GM23338 (cell line): ENCODE measurements around the gene GPD2. TPM values are rescaled to one million over a fixed set of nuclear protein-coding genes. Genes with fewer than 3 reads are reported as not detected.

Experiments
- ATAC-seq: fragments of 200-7000 bp; cut with Tn5 transposase; 3 replicates; pipeline ENCODE4 v1.9.1; 2020
- DNase-seq: peaks from one replicate; pipeline ENCODE4 v3.0.0-alpha.2; 2015; ENCODE audit warnings: low spot score
- H2AFZ ChIP-seq: fragments of 200-600 bp; sonication (generic); 2 replicates; pipeline ENCODE4 v1.8.0; 2016; ENCODE audit warnings: antibody characterized with exemption, mild to moderate bottlenecking, moderate library complexity
- H3F3A ChIP-seq: fragments of 200-600 bp; sonication (generic); replicated peaks from 2 replicates; pipeline ENCODE4 v1.8.0; 2017; ENCODE audit warnings: antibody characterized with exemption, mixed run types, low read depth
- H3K27ac ChIP-seq: fragments of 200-600 bp; sonication (generic); 2 replicates; pipeline ENCODE4 v1.6.1; 2016; ENCODE audit warnings: low read depth
- H3K27me3 ChIP-seq: fragments of 200-600 bp; sonication (generic); 2 replicates; pipeline ENCODE4 v1.8.0; 2016; ENCODE audit warnings: mild to moderate bottlenecking, mixed run types, moderate library complexity; ENCODE audit not compliant: insufficient read depth
- H3K36me3 ChIP-seq: fragments of 200-600 bp; sonication (generic); 2 replicates; pipeline ENCODE4 v1.8.0; 2016; ENCODE audit warnings: mild to moderate bottlenecking; ENCODE audit not compliant: insufficient read depth
- H3K4me1 ChIP-seq: fragments of 200-600 bp; sonication (generic); 2 replicates; pipeline ENCODE4 v1.8.0; 2016; ENCODE audit warnings: mild to moderate bottlenecking, moderate library complexity; ENCODE audit not compliant: insufficient read depth
- H3K4me2 ChIP-seq: fragments of 200-600 bp; sonication (generic); 2 replicates; pipeline ENCODE4 v1.7.1; 2017; ENCODE audit warnings: mixed run types
- H3K4me3 ChIP-seq: fragments of 200-600 bp; sonication (generic); 2 replicates; pipeline ENCODE4 v1.6.1; 2016; ENCODE audit warnings: mixed run types
- H3K79me2 ChIP-seq: fragments of 200-600 bp; sonication (generic); replicated peaks from 2 replicates; pipeline ENCODE4 v1.8.0; 2017; ENCODE audit warnings: mild to moderate bottlenecking; ENCODE audit not compliant: insufficient read depth
- H3K9me2 ChIP-seq: fragments of 200-600 bp; sonication (generic); 2 replicates; pipeline ENCODE4 v1.8.0; 2017; ENCODE audit not compliant: insufficient read depth
- H4K20me1 ChIP-seq: fragments of 200-600 bp; sonication (generic); replicated peaks from 2 replicates; pipeline ENCODE4 v1.8.0; 2017; ENCODE audit warnings: mild to moderate bottlenecking; ENCODE audit not compliant: insufficient read depth
- H3K27ac Mint-ChIP-seq: 2 replicates; pipeline ENCODE4 v1.8.0; 2020; ENCODE audit warnings: inconsistent platforms, mild to moderate bottlenecking, moderate library complexity, mixed read lengths
- H3K27me3 Mint-ChIP-seq: 3 replicates; pipeline ENCODE4 v1.8.0; 2022; ENCODE audit warnings: low read depth, mild to moderate bottlenecking, moderate library complexity, mixed read lengths, inconsistent platforms; ENCODE audit not compliant: insufficient read depth, poor library complexity
- H3K36me3 Mint-ChIP-seq: 3 replicates; pipeline ENCODE4 v1.8.0; 2021; ENCODE audit warnings: low read depth, mild to moderate bottlenecking, inconsistent platforms, moderate library complexity, mixed read lengths
- H3K4me1 Mint-ChIP-seq: 3 replicates; pipeline ENCODE4 v1.8.0; 2020; ENCODE audit warnings: mild to moderate bottlenecking, inconsistent platforms, mixed read lengths
- H3K4me3 Mint-ChIP-seq: 3 replicates; pipeline ENCODE4 v1.8.0; 2021; ENCODE audit warnings: moderate library complexity, mild to moderate bottlenecking, inconsistent platforms, mixed read lengths
- H3K9me3 Mint-ChIP-seq: 3 replicates; pipeline ENCODE4 v1.8.0; 2020; ENCODE audit warnings: moderate library complexity, mild to moderate bottlenecking, inconsistent platforms, mixed read lengths
- CREB1 ChIP-seq: fragments of 250-450 bp; sonication (Bioruptor Pico); IDR thresholded peaks from 2 replicates; pipeline ENCODE4 v1.5.0; 2020; ENCODE audit warnings: low read depth, mild to moderate bottlenecking, moderate library complexity
- CTCF ChIP-seq, 2 experiments: fragments of 200-600 bp in 1 of 2; sonication (generic) in 1 of 2; conservative IDR thresholded peaks; 2 replicates each; pipeline versions ENCODE4 v1.5.1 to v1.6.1; 2016 to 2017; ENCODE audit warnings: antibody characterized with exemption in 2 of 2, low read depth in 2 of 2, mild to moderate bottlenecking in 2 of 2, moderate library complexity in 1 of 2
- EZH2 ChIP-seq: fragments of 200-600 bp; sonication (generic); IDR thresholded peaks from one replicate; pipeline ENCODE4 v1.8.0; 2017; ENCODE audit warnings: antibody characterized with exemption, mild to moderate bottlenecking, low read depth; ENCODE audit not compliant: unreplicated experiment
- EZH2phosphoT487 ChIP-seq: fragments of 200-600 bp; sonication (generic); IDR thresholded peaks from one replicate; pipeline ENCODE4 v1.8.1; 2018; ENCODE audit warnings: antibody characterized with exemption; ENCODE audit not compliant: unreplicated experiment
- JUNB ChIP-seq: IDR thresholded peaks from one replicate; pipeline ENCODE4 v1.6.1; 2016; ENCODE audit warnings: antibody characterized with exemption; ENCODE audit not compliant: unreplicated experiment
- NANOG ChIP-seq: IDR thresholded peaks from 2 replicates; pipeline ENCODE4 v1.6.1; 2016; ENCODE audit warnings: antibody characterized with exemption, borderline replicate concordance
- POLR2AphosphoS5 ChIP-seq: IDR thresholded peaks from 2 replicates; pipeline ENCODE4 v1.6.1; 2016; ENCODE audit warnings: antibody characterized with exemption, low read depth
- STAT1 ChIP-seq: IDR thresholded peaks from one replicate; pipeline ENCODE4 v1.6.1; 2016; ENCODE audit warnings: antibody characterized with exemption; ENCODE audit not compliant: unreplicated experiment
- ZNF114 ChIP-seq: fragments of 250-450 bp; sonication (Bioruptor Pico); IDR thresholded peaks from 2 replicates; pipeline ENCODE4 v1.5.0; 2020; ENCODE audit warnings: mild to moderate bottlenecking, moderate library complexity
- ZNF331 ChIP-seq: fragments of 250-450 bp; sonication (Bioruptor Pico); IDR thresholded peaks from 2 replicates; pipeline ENCODE4 v1.5.0; 2020; ENCODE audit warnings: low read depth, mild to moderate bottlenecking, moderate library complexity
- ZNF462 ChIP-seq: fragments of 250-450 bp; sonication (Bioruptor Pico); IDR thresholded peaks from 2 replicates; pipeline ENCODE4 v1.5.0; 2020; ENCODE audit warnings: mild to moderate bottlenecking, moderate library complexity
- polyA plus RNA-seq: library from polyadenylated mRNA; unstranded; fragments of >200 nt; fragmentation: Nextera tagmentation; extraction: Ambion mirVana; gene quantifications from 2 replicates; pipeline ENCODE4 v1.2.1, GENCODE V29; 2016
- total RNA-seq: library from RNA; depleted of rRNA; stranded (reverse); fragments of >200 nt; shearing (Covaris generic); gene quantifications from 2 replicates; pipeline ENCODE4 v1.2.3, GENCODE V29; 2014
- TF ChIP-seq, protein P1 (sequence below): IDR thresholded peaks from 2 replicates; pipeline ENCODE4 v1.6.1; 2016; ENCODE audit warnings: antibody characterized with exemption
- TF ChIP-seq, protein P2 (sequence below): IDR thresholded peaks from one replicate; pipeline ENCODE4 v1.6.1; 2018; ENCODE audit warnings: antibody characterized with exemption; ENCODE audit not compliant: unreplicated experiment

Gene GPD2
- total and polyA plus RNA-seq, 2 experiments from 2014 or later = 9.4 to 67.4 TPM

DNA sequence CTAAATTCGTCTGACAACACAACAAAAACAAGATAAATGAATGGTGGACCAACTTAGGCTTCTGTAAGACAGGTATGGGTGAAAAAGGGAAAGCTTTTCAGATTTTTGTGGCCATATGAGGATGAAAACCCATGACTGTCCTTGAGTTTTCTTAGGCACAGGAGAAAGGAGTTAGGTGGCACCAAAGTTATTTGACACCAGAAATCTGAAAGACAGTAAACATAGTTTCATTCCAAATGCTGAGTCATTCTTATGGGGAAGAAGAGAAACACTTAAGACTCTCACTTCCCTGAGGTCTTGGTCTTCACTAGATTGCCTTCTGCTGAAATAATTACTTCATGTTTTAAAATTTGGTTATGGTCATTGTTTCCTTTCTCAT lies 5.2 kb upstream of the GPD2 start:
- Histone ChIP-seq H2AFZ (peak overlapping the region; percentile 16; the same call in 1 of the 2 replicates), H3K4me3 (no peak overlapping the region), H3K79me2 (no peaks in the 10 kb centered on the region), H3K27me3 (no peaks in the 10 kb centered on the region), H3K9me2 (peaks cover 4% of the 10 kb centered on the region; the same call in 1 of the 2 replicates), H3K4me1 (peaks cover 13% of the 10 kb centered on the region), H3F3A (no peaks in the 10 kb centered on the region), H4K20me1 (no peaks in the 10 kb centered on the region), H3K27ac (no peak overlapping the region), H3K4me2 (0 out of 2 replicates have a peak overlapping the region, but pooled peaks have one; percentile 27), H3K36me3 (no peaks in the 10 kb centered on the region)
- peak; percentile 23 for DNase-seq
- TF ChIP-seq, protein P1, sequence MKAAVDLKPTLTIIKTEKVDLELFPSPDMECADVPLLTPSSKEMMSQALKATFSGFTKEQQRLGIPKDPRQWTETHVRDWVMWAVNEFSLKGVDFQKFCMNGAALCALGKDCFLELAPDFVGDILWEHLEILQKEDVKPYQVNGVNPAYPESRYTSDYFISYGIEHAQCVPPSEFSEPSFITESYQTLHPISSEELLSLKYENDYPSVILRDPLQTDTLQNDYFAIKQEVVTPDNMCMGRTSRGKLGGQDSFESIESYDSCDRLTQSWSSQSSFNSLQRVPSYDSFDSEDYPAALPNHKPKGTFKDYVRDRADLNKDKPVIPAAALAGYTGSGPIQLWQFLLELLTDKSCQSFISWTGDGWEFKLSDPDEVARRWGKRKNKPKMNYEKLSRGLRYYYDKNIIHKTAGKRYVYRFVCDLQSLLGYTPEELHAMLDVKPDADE = no peak
- TF ChIP-seq ZNF462 (CRISPR knock-in tag) = no peak
- no peak for TF ChIP-seq STAT1
- TF ChIP-seq ZNF331 = no peak
- TF ChIP-seq NANOG = no peak
- no peak for TF ChIP-seq EZH2
- TF ChIP-seq EZH2phosphoT487 = no peak
- TF ChIP-seq JUNB = no peak
- no peak for TF ChIP-seq CTCF (conservative IDR thresholded peaks at IDR 0.05; ENCODE audit: low read depth in 2 of 2)
- no peak for TF ChIP-seq CREB1
- TF ChIP-seq, protein P2, sequence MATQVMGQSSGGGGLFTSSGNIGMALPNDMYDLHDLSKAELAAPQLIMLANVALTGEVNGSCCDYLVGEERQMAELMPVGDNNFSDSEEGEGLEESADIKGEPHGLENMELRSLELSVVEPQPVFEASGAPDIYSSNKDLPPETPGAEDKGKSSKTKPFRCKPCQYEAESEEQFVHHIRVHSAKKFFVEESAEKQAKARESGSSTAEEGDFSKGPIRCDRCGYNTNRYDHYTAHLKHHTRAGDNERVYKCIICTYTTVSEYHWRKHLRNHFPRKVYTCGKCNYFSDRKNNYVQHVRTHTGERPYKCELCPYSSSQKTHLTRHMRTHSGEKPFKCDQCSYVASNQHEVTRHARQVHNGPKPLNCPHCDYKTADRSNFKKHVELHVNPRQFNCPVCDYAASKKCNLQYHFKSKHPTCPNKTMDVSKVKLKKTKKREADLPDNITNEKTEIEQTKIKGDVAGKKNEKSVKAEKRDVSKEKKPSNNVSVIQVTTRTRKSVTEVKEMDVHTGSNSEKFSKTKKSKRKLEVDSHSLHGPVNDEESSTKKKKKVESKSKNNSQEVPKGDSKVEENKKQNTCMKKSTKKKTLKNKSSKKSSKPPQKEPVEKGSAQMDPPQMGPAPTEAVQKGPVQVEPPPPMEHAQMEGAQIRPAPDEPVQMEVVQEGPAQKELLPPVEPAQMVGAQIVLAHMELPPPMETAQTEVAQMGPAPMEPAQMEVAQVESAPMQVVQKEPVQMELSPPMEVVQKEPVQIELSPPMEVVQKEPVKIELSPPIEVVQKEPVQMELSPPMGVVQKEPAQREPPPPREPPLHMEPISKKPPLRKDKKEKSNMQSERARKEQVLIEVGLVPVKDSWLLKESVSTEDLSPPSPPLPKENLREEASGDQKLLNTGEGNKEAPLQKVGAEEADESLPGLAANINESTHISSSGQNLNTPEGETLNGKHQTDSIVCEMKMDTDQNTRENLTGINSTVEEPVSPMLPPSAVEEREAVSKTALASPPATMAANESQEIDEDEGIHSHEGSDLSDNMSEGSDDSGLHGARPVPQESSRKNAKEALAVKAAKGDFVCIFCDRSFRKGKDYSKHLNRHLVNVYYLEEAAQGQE = no peak
- no peak for TF ChIP-seq ZNF114 (CRISPR knock-in tag)
- TF ChIP-seq POLR2AphosphoS5 = no peak
- no peaks in the 10 kb centered on the region for H3K36me3 Mint-ChIP-seq
- H3K4me1 Mint-ChIP-seq = peaks cover 28% of the 10 kb centered on the region
- H3K4me3 Mint-ChIP-seq = no peak overlapping the region
- H3K27ac Mint-ChIP-seq = peak overlapping the region; percentile 87
- H3K9me3 Mint-ChIP-seq = no peaks in the 10 kb centered on the region
- peaks cover 5% of the 10 kb centered on the region for H3K27me3 Mint-ChIP-seq
- ATAC-seq = no peak
